Fibroblast of mammary gland (primary cell): Measurements from ENCODE around the gene TXN2.
A peak's percentile ranks its signal among the peaks of the same experiment; 100 is the strongest.

Experiments used
- DNase-seq: peaks from one replicate; pipeline ENCODE4 v3.0.0-alpha.2; 2010; ENCODE audit warnings: low read depth
- H3K4me3 ChIP-seq: 2 replicates; pipeline ENCODE4 v1.5.1; 2011; ENCODE audit warnings: low read depth, mild to moderate bottlenecking, low read length, moderate library complexity; ENCODE audit not compliant: control insufficient read depth
- TF ChIP-seq, protein P1 (sequence below): conservative IDR thresholded peaks from 2 replicates; pipeline ENCODE4 v1.5.1; 2011; ENCODE audit warnings: low read depth, low read length, inconsistent platforms; ENCODE audit not compliant: control insufficient read depth, insufficient read depth

Gene TXN2

GRCh38 chr22:36486619-36487384, 5.4 kb upstream of the TXN2 start:
- TF ChIP-seq, protein P1, sequence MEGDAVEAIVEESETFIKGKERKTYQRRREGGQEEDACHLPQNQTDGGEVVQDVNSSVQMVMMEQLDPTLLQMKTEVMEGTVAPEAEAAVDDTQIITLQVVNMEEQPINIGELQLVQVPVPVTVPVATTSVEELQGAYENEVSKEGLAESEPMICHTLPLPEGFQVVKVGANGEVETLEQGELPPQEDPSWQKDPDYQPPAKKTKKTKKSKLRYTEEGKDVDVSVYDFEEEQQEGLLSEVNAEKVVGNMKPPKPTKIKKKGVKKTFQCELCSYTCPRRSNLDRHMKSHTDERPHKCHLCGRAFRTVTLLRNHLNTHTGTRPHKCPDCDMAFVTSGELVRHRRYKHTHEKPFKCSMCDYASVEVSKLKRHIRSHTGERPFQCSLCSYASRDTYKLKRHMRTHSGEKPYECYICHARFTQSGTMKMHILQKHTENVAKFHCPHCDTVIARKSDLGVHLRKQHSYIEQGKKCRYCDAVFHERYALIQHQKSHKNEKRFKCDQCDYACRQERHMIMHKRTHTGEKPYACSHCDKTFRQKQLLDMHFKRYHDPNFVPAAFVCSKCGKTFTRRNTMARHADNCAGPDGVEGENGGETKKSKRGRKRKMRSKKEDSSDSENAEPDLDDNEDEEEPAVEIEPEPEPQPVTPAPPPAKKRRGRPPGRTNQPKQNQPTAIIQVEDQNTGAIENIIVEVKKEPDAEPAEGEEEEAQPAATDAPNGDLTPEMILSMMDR = peak; percentile 85

GRCh38 chr22:36480941-36481392, 473 bp downstream of the TXN2 start:
- DNase-seq = no peak
- H3K4me3 ChIP-seq = peak overlapping the region; percentile 85
- TF ChIP-seq, protein P1 = no peak

More at GRCh38 chr22:36486619-36487384, 5.4 kb upstream of the TXN2 start:
- DNase-seq = peak; percentile 67
- no peak overlapping the region for H3K4me3 ChIP-seq

DNA sequence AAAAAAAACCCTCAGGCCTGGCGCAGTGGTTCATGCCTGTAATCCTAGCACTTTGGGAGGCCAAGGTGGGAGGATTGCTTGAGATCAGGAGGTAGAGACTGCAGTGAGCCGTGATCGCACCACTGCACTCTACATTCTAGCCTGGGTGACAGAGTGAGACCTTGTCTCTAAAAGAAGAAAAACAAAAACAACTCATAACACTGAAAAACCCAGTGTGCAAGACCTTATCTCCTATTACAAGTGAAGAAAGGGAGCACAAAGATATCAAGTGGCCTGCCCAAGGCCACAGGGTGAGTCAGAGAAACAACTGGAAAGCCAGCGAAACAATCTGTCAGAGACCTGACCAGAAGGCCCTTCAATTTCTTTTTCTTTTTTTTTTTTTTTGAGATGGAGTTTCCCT, 2.5 kb downstream of the TXN2 start:
- TF ChIP-seq, protein P1 = no peak
- no peak for DNase-seq
- H3K4me3 ChIP-seq = no peak overlapping the region

DNA sequence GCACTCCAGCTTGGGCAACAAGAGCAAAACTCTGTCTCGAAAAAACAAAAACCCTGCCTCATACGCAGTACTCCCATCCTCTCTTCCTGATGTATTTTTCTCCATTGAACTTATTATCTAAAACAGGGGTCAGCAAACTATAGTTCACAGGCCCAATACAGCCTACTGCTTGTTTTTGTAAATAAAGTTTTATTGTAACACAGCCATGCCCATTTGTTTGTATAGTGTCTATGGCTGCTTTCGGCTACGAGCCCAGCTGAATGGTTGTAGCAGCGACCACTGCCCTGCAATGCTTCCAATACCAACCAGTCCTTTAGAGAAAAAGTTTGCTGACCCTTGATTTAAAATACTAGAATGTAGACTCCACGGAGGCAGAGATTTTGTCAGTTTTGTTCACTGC, 6.1 kb downstream of the TXN2 start:
- no peak for DNase-seq
- TF ChIP-seq, protein P1 = no peak

GRCh38 chr22:36472689-36473088, 8.8 kb downstream of the TXN2 start:
- DNase-seq = no peak
- TF ChIP-seq, protein P1 = no peak
- no peak overlapping the region for H3K4me3 ChIP-seq

More for the DNA sequence above, 6.1 kb downstream of the TXN2 start:
- H3K4me3 ChIP-seq = no peak overlapping the region

- no peak overlapping the region for H3K4me3 ChIP-seq
- DNase-seq = peak; percentile 75
- TF ChIP-seq, protein P1 = no peak
Measured at GRCh38 chr22:36471341-36471821, 10.1 kb downstream of the TXN2 start.
